ENCODE data around the gene NOL4L.

- no peak for TF ChIP-seq POLR2A (IDR thresholded peaks at IDR 0.05)
- TF ChIP-seq, protein P1, sequence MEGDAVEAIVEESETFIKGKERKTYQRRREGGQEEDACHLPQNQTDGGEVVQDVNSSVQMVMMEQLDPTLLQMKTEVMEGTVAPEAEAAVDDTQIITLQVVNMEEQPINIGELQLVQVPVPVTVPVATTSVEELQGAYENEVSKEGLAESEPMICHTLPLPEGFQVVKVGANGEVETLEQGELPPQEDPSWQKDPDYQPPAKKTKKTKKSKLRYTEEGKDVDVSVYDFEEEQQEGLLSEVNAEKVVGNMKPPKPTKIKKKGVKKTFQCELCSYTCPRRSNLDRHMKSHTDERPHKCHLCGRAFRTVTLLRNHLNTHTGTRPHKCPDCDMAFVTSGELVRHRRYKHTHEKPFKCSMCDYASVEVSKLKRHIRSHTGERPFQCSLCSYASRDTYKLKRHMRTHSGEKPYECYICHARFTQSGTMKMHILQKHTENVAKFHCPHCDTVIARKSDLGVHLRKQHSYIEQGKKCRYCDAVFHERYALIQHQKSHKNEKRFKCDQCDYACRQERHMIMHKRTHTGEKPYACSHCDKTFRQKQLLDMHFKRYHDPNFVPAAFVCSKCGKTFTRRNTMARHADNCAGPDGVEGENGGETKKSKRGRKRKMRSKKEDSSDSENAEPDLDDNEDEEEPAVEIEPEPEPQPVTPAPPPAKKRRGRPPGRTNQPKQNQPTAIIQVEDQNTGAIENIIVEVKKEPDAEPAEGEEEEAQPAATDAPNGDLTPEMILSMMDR (IDR thresholded peaks at IDR 0.05): no peak
- TF ChIP-seq POLR2AphosphoS5 (IDR thresholded peaks at IDR 0.05): no peak
- TF ChIP-seq EP300 (IDR thresholded peaks at IDR 0.05; ENCODE audit: low read depth): no peak
Observed at GRCh38 chr20:32517518-32517873, 67.6 kb downstream of the NOL4L start.
